Measurements from ENCODE around the gene MRPS24.

- TF ChIP-seq CTCF (IDR thresholded peaks at IDR 0.05 in 4 of 5, conservative IDR thresholded peaks at IDR 0.05 in 1 of 5), result no peak
- no peak for TF ChIP-seq POLR2A (IDR thresholded peaks at IDR 0.05)
These were observed 8.9 kb upstream of the MRPS24 start for GRCh38 chr7:43877968-43878864.

Data from gastrocnemius medialis (tissue), 4 donors.